SK-N-MC (cell line): ENCODE measurements around the gene MAP7D1.

Experiments used
- EZH2 ChIP-seq: fragments of 200-600 bp; sonication (generic); IDR thresholded peaks from one replicate; pipeline ENCODE4 v1.6.1; 2017; ENCODE audit warnings: antibody characterized with exemption
- POLR2AphosphoS5 ChIP-seq: IDR thresholded peaks from 2 replicates; pipeline ENCODE4 v1.6.1; 2012; ENCODE audit warnings: mild to moderate bottlenecking, low read depth, low read length, borderline replicate concordance

- no peak for TF ChIP-seq POLR2AphosphoS5
- TF ChIP-seq EZH2 = no peak
These were observed 17.0 kb downstream of the MAP7D1 start for GRCh38 chr1:36172983-36173382.
